Stomach (tissue), 4 donors: ENCODE results near the gene FCGBP.
"Not testable (repeated sequence)": the region's sequence is repeated elsewhere in the genome, so short reads cannot be mapped to it uniquely, and the experiment has no call there.

Source experiments
- EP300 ChIP-seq: sonication (generic); formaldehyde crosslinking; IDR thresholded peaks from one replicate; pipeline ENCODE4 v1.6.1; 2017; ENCODE audit warnings: antibody characterized with exemption
- POLR2A ChIP-seq, 4 donors: fragments of 450-650 bp; IDR thresholded peaks; one replicate each; pipeline ENCODE4 v1.6.1; 2016; ENCODE audit warnings: antibody characterized with exemption in 4 of 4, control low read depth in 2 of 4, mild to moderate bottlenecking in 1 of 4, moderate library complexity in 1 of 4
- POLR2AphosphoS5 ChIP-seq, 3 donors: sonication (generic); formaldehyde crosslinking; IDR thresholded peaks; one replicate each; pipeline ENCODE4 v1.6.1; 2016; ENCODE audit warnings: antibody characterized with exemption in 3 of 3
- TF ChIP-seq, protein P1 (sequence below), 7 experiments: fragments of 450-650 bp in 4 of 7; fragments of 200-600 bp in 3 of 7; sonication (generic) in 3 of 7; IDR thresholded peaks; one replicate each; pipeline ENCODE4 v1.5.1; 2016 to 2019; ENCODE audit warnings: antibody characterized with exemption in 7 of 7, control low read depth in 2 of 7, mild to moderate bottlenecking in 1 of 7

DNA sequence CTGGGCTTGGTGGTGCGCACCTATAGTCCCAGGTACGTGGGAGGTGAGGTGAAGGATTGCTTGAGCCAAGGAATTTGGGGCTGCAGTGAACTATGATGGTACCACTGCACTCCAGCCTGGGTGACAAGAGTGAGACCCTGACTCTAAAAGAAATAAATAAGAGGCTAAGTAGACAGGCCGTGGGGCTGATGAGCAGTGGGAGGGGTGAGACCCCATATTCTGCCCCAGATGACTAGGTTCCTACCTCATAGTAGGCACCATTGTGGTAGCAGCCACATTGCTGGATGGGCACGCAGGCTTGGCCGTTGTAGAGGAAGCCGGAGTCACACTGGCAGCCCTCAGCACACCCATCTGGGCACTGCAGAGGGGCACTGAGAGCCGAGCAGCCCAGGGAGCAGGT is 32.8 kb downstream of the FCGBP start:
- TF ChIP-seq, protein P1, sequence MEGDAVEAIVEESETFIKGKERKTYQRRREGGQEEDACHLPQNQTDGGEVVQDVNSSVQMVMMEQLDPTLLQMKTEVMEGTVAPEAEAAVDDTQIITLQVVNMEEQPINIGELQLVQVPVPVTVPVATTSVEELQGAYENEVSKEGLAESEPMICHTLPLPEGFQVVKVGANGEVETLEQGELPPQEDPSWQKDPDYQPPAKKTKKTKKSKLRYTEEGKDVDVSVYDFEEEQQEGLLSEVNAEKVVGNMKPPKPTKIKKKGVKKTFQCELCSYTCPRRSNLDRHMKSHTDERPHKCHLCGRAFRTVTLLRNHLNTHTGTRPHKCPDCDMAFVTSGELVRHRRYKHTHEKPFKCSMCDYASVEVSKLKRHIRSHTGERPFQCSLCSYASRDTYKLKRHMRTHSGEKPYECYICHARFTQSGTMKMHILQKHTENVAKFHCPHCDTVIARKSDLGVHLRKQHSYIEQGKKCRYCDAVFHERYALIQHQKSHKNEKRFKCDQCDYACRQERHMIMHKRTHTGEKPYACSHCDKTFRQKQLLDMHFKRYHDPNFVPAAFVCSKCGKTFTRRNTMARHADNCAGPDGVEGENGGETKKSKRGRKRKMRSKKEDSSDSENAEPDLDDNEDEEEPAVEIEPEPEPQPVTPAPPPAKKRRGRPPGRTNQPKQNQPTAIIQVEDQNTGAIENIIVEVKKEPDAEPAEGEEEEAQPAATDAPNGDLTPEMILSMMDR (IDR thresholded peaks at IDR 0.05), result not testable (repeated sequence)
- TF ChIP-seq POLR2A (IDR thresholded peaks at IDR 0.05); EP300; POLR2AphosphoS5 (IDR thresholded peaks at IDR 0.05): not testable (repeated sequence)
